Spleen (tissue), 11 donors: ENCODE measurements around the gene PRKCQ. TPM values are rescaled to one million over a fixed set of nuclear protein-coding genes. Genes with fewer than 3 reads are reported as not detected.

Experiments
- DNase-seq: peaks from one replicate; pipeline ENCODE4 v3.0.0-alpha.2; 2020
- H3K27ac ChIP-seq, 8 donors: fragments of 200-600 bp; sonication (generic) in 7 of 8; 1 replicate in 4 of 8; 2 replicates in 4 of 8; pipeline versions ENCODE4 v1.5.0 to v1.8.0; 2016 to 2021; ENCODE audit warnings: inconsistent platforms in 4 of 8, mild to moderate bottlenecking in 4 of 8, moderate library complexity in 1 of 8
- H3K27me3 ChIP-seq, 7 donors: fragments of 200-600 bp; sonication (generic) in 6 of 7; replicated peaks in 1 of 7; 1 replicate in 4 of 7; 2 replicates in 3 of 7; pipeline versions ENCODE4 v1.5.0 to v1.8.0; 2016 to 2021; ENCODE audit warnings: inconsistent platforms in 3 of 7, mild to moderate bottlenecking in 1 of 7
- H3K36me3 ChIP-seq, 6 donors: fragments of 200-600 bp; sonication (generic) in 5 of 6; 1 replicate in 4 of 6; 2 replicates in 2 of 6; pipeline versions ENCODE4 v1.5.0 to v1.8.0; 2016 to 2021; ENCODE audit warnings: inconsistent platforms in 2 of 6
- H3K4me1 ChIP-seq, 6 donors: fragments of 200-600 bp; sonication (generic) in 5 of 6; 1 replicate in 3 of 6; 2 replicates in 3 of 6; pipeline versions ENCODE4 v1.5.0 to v1.8.0; 2016 to 2021; ENCODE audit warnings: inconsistent platforms in 3 of 6
- H3K4me3 ChIP-seq, 8 donors: fragments of 200-600 bp; sonication (generic) in 7 of 8; 1 replicate in 4 of 8; 2 replicates in 4 of 8; pipeline versions ENCODE4 v1.5.0 to v1.8.0; 2016 to 2021; ENCODE audit warnings: inconsistent platforms in 4 of 8, mild to moderate bottlenecking in 4 of 8, moderate library complexity in 2 of 8
- H3K9me3 ChIP-seq, 8 donors: fragments of 200-600 bp; sonication (generic) in 7 of 8; 1 replicate in 4 of 8; 2 replicates in 4 of 8; pipeline versions ENCODE4 v1.5.0 to v1.8.0; 2016 to 2021; ENCODE audit warnings: inconsistent platforms in 4 of 8
- POLR2A ChIP-seq, 3 donors: fragments of 450-650 bp; IDR thresholded peaks; one replicate each; pipeline ENCODE4 v1.5.1; 2017; ENCODE audit warnings: antibody characterized with exemption in 3 of 3, mild to moderate bottlenecking in 1 of 3
- POLR2AphosphoS5 ChIP-seq, 3 donors: sonication (generic); formaldehyde crosslinking; IDR thresholded peaks; one replicate each; pipeline ENCODE4 v1.5.1; 2017; ENCODE audit warnings: antibody characterized with exemption in 3 of 3
- WGBS, 5 donors: extraction: QIAGEN DNeasy Blood & Tissue Kit in 3 of 5; methylation state at CpG; one replicate each; pipeline versions ENCODE4 v1.1.5 to v1.1.7; 2013 to 2018; 5-methylcytosine and 5-hydroxymethylcytosine counted together
- intact Hi-C: fragments of 100-400 bp; cut with DNase I; formaldehyde crosslinking; loops from one replicate; pipeline ENCODE4 v1.15.0; 2023; ENCODE audit warnings: low total_unique reads
- polyA plus RNA-seq, 3 donors: library from polyadenylated mRNA; stranded (reverse); fragments of 200-250 nt; gene quantifications; one replicate each; pipeline ENCODE4 v1.2.1, GENCODE V29; 2013
- total RNA-seq, 7 donors: library from RNA; depleted of rRNA in 3 of 7; stranded (reverse); fragments of >200 nt in 3 of 7; fragmentation: NEBNext Ultra II Directional in 4 of 7; extraction: Animal tissue kit (Norgen Biotek cat#: 25700) in 4 of 7; gene quantifications; one replicate each; pipeline versions ENCODE4 v1.1.0 to v1.2.1, GENCODE V29; 2016 to 2021
- TF ChIP-seq, protein P1 (sequence below), 11 experiments: fragments of 200-600 bp in 7 of 11; fragments of 450-650 bp in 4 of 11; sonication (generic) in 4 of 11; IDR thresholded peaks in 8 of 11; conservative IDR thresholded peaks in 3 of 11; 1 replicate in 7 of 11; 2 replicates in 4 of 11; pipeline versions ENCODE4 v1.4.0 to v1.8.0; 2016 to 2021; ENCODE audit warnings: antibody characterized with exemption in 11 of 11, inconsistent platforms in 4 of 11, mild to moderate bottlenecking in 1 of 11
- donor health status: healthy with polysubstance abuse.
- donor health status: DM: no; HTN: no; CAD: no; lungs with moderate emphysema.
- donor health status: DM: no; HTN: no; CAD: no.
- donor health status: Bipolar disorder and iron deficiency.
- donor health status: healthy.
- donor health status: DM: no; HTN: no; CAD: no.
- donor health status: DM: yes; HTN: yes; CAD: no.

PRKCQ gene
- total and polyA plus RNA-seq, 10 donors, result 2.1 to 11.8 (median 8.1) TPM

DNA sequence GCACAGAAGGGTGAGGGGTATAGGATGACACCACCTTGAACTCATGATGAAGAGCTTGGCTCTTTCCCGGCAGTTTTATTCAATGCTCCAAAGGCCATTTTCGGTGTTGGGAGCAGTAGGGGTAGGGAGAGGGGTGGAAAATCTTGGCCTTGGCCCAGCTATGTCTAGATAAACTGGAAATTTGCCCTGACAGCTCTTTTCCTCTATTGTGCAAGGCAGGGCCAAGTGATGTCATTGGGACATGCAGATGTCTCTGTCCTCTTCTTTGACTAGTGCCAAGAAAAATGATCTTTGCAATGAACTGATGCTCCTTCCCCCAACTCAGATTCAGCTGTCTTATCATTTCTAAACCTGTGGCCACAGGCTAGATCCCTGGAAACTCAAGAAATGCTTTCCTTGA lies 27.7 kb upstream of the PRKCQ start:
- 74 to 86% (median 78%) methylated on average over 2 of the region's 2 CpGs for WGBS, 5 donors
- TF ChIP-seq, protein P1, sequence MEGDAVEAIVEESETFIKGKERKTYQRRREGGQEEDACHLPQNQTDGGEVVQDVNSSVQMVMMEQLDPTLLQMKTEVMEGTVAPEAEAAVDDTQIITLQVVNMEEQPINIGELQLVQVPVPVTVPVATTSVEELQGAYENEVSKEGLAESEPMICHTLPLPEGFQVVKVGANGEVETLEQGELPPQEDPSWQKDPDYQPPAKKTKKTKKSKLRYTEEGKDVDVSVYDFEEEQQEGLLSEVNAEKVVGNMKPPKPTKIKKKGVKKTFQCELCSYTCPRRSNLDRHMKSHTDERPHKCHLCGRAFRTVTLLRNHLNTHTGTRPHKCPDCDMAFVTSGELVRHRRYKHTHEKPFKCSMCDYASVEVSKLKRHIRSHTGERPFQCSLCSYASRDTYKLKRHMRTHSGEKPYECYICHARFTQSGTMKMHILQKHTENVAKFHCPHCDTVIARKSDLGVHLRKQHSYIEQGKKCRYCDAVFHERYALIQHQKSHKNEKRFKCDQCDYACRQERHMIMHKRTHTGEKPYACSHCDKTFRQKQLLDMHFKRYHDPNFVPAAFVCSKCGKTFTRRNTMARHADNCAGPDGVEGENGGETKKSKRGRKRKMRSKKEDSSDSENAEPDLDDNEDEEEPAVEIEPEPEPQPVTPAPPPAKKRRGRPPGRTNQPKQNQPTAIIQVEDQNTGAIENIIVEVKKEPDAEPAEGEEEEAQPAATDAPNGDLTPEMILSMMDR (IDR thresholded peaks at IDR 0.05 in 8 of 11, conservative IDR thresholded peaks at IDR 0.05 in 3 of 11), result no peak
- no peak for TF ChIP-seq POLR2A (IDR thresholded peaks at IDR 0.05)
- H3K4me1 ChIP-seq, result peaks cover 0 to 16% (median 0%) of the 10 kb centered on the region in 6 donors
- no peak for DNase-seq
- intact Hi-C loops, result no loop called here
- peaks cover 0 to 11% (median 0%) of the 10 kb centered on the region in 7 donors for H3K27me3 ChIP-seq
- no peaks in the 10 kb centered on the region for H3K36me3 ChIP-seq
- H3K9me3 ChIP-seq, result peaks cover 0 to 6% (median 0%) of the 10 kb centered on the region in 8 donors
- no peak overlapping the region for H3K27ac ChIP-seq
- H3K4me3 ChIP-seq, result no peak overlapping the region

DNA sequence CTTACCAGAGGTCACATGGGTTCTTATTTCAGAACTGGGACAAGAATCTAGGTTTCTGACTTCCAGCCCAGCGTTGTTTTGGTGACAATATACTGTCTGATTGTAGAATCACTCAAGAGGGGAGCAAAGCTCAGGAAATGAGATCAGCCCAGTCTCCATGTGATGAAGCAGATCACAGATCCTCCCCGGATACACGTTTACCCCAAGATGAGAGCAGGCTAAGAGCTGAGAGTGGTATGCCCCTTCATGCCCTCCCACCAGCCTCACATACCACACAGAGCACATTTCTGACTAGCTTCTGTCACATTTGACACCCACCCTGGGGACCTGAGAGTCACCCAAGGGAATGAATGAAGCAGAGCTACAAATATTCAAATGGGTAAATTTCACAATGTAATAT lies 27.1 kb upstream of the PRKCQ start:
- intact Hi-C loops, result no loop called here
- Histone ChIP-seq H3K27me3 (peaks cover 0 to 11% (median 0%) of the 10 kb centered on the region in 7 donors), H3K9me3 (peaks cover 0 to 6% (median 0%) of the 10 kb centered on the region in 8 donors), H3K4me1 (peaks cover 0 to 19% (median 0%) of the 10 kb centered on the region in 6 donors), H3K27ac (no peak overlapping the region), H3K4me3 (no peak overlapping the region), H3K36me3 (no peaks in the 10 kb centered on the region)
- TF ChIP-seq POLR2A (IDR thresholded peaks at IDR 0.05) (no peak), POLR2AphosphoS5 (IDR thresholded peaks at IDR 0.05) (no peak)
- TF ChIP-seq, protein P1 (IDR thresholded peaks at IDR 0.05 in 8 of 11, conservative IDR thresholded peaks at IDR 0.05 in 3 of 11), result no peak
- 39 to 82% (median 43%) methylated on average over 3 of the region's 3 CpGs for WGBS, 5 donors
- DNase-seq, result no peak

DNA sequence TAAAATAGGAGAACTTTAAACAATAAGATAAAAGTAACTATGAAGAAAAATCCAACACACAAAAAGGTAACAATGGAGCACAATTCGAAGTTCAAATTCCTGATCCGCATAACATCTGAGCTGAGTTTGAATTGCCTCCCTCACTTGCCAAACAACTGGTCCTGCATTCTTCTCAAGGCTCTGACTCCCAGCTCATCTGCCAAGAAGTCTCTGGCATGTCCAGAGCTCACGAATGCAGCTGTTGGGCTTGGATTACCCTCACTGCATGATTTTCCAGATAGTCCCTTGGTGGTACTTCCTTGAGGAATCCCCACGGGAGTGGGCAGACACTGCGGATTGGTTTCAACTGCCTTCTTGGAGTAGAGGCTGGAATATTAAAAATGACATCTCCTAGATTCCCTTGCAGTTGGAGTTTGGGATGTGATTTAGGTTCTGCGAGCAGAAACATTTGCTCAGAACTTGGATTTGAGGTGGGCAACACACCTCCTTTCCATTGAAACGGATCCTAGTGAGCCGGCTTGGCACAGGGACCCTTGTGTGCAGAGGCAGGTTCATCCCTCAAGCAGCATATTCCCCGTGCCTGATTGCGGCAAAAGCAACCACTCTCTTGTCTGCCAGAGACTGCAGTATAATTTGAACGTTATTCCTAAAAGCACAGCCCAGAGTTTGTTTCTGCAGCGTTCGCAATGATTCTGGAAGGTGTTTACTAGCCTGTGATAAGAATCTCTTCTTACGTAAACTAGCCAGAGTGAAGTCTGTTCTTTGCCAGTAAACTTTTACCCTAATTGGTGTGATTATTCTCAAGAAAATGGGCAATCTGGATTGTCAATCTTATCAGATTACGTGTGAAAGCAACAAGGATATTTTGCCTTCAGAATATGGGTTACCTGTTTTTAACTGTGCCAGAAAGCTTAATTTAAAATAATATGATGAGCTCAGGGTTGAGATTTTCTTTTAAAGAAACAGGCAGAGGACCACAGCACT lies 23.4 kb upstream of the PRKCQ start:
- Histone ChIP-seq H3K9me3 (no peaks in the 10 kb centered on the region), H3K4me1 (peaks cover 0 to 21% (median 6%) of the 10 kb centered on the region in 6 donors), H3K27me3 (peaks cover 0 to 11% (median 0%) of the 10 kb centered on the region in 7 donors), H3K27ac (no peak overlapping the region), H3K36me3 (no peaks in the 10 kb centered on the region), H3K4me3 (no peak overlapping the region)
- intact Hi-C loops, result no loop called here
- WGBS, 5 donors, result 82 to 87% (median 85%) methylated on average over 15 of the region's 15 CpGs
- TF ChIP-seq, protein P1 (IDR thresholded peaks at IDR 0.05 in 8 of 11, conservative IDR thresholded peaks at IDR 0.05 in 3 of 11), result no peak
- TF ChIP-seq POLR2A (IDR thresholded peaks at IDR 0.05) (no peak), POLR2AphosphoS5 (IDR thresholded peaks at IDR 0.05) (no peak)
- no peak for DNase-seq

DNA sequence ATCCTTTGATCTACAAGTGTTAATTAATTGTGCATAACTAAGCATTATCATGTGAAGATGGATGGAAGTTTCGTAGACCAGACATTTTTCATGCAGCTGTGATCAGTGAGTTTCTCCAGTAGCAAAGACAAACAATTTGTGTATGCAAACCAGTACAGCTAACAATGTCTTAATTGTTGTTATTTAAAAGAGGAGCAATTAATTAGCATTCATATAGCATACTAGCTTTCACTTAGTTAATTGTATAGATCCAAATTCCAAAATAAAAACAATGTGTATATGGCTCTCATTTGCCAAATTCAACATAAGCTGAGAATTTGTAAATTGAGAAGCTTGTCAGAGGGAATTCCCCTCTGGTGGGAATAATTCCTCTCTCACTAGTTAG lies 22.6 kb upstream of the PRKCQ start:
- 59 to 81% (median 68%) methylated on average over 1 of the region's 1 CpG for WGBS, 5 donors
- no peaks in the 10 kb centered on the region for H3K36me3 ChIP-seq
- TF ChIP-seq, protein P1 (IDR thresholded peaks at IDR 0.05 in 8 of 11, conservative IDR thresholded peaks at IDR 0.05 in 3 of 11), result no peak
- no peak for TF ChIP-seq POLR2A (IDR thresholded peaks at IDR 0.05)
- TF ChIP-seq POLR2AphosphoS5 (IDR thresholded peaks at IDR 0.05), result no peak

More for the DNA sequence above, 22.6 kb upstream of the PRKCQ start:
- Histone ChIP-seq H3K27me3 (peaks cover 0 to 11% (median 0%) of the 10 kb centered on the region in 7 donors), H3K4me3 (no peak overlapping the region), H3K4me1 (peaks cover 0 to 21% (median 6%) of the 10 kb centered on the region in 6 donors), H3K27ac (no peak overlapping the region), H3K9me3 (no peaks in the 10 kb centered on the region)
- DNase-seq, result no peak
- intact Hi-C loops, result no loop called here
